Liver (tissue), 9 donors: ENCODE data around the gene ST14. TPM values are rescaled to one million over a fixed set of nuclear protein-coding genes. Genes with fewer than 3 reads are reported as not detected.

Experiments used
- DNase-seq: peaks from one replicate; pipeline ENCODE4 v3.0.0-alpha.2; 2017; ENCODE audit warnings: low spot score
- H3K27ac ChIP-seq, 2 donors: one replicate each; pipeline ENCODE4 v1.7.0; 2013; ENCODE audit warnings: inconsistent platforms in 2 of 2, low read length in 2 of 2, control low read depth in 1 of 2, low read depth in 1 of 2, mild to moderate bottlenecking in 1 of 2
- H3K27me3 ChIP-seq, 4 donors: one replicate each; pipeline versions ENCODE4 v1.6.1 to v1.7.0; 2013; ENCODE audit warnings: low read length in 3 of 4, inconsistent platforms in 1 of 4, mild to moderate bottlenecking in 1 of 4, moderate library complexity in 1 of 4; ENCODE audit not compliant: control insufficient read depth in 4 of 4, insufficient read depth in 4 of 4
- H3K36me3 ChIP-seq, 4 donors: one replicate each; pipeline versions ENCODE4 v1.6.1 to v1.7.0; 2013; ENCODE audit warnings: low read length in 3 of 4, mild to moderate bottlenecking in 3 of 4, low read depth in 1 of 4, moderate library complexity in 1 of 4; ENCODE audit not compliant: control insufficient read depth in 4 of 4, insufficient read depth in 3 of 4
- H3K4me1 ChIP-seq, 4 donors: one replicate each; pipeline versions ENCODE4 v1.6.1 to v1.7.0; 2013; ENCODE audit warnings: low read length in 3 of 4, mild to moderate bottlenecking in 3 of 4, moderate library complexity in 1 of 4; ENCODE audit not compliant: control insufficient read depth in 4 of 4, insufficient read depth in 4 of 4
- H3K4me3 ChIP-seq, 3 donors: one replicate each; pipeline versions ENCODE4 v1.6.1 to v1.7.0; 2013; ENCODE audit warnings: low read length in 3 of 3, control low read depth in 1 of 3, low read depth in 1 of 3, mild to moderate bottlenecking in 1 of 3
- H3K9ac ChIP-seq, 2 donors: one replicate each; pipeline ENCODE4 v1.7.0; 2013; ENCODE audit warnings: low read length in 2 of 2, mild to moderate bottlenecking in 2 of 2, moderate library complexity in 2 of 2, control low read depth in 1 of 2, low read depth in 1 of 2
- H3K9me3 ChIP-seq, 4 donors: one replicate each; pipeline versions ENCODE4 v1.6.1 to v1.7.0; 2013; ENCODE audit warnings: low read length in 3 of 4; ENCODE audit not compliant: control insufficient read depth in 4 of 4
- ATF3 ChIP-seq: IDR thresholded peaks from 2 replicates; pipeline ENCODE4 v1.6.1; 2016; ENCODE audit warnings: antibody characterized with exemption
- FOXA2 ChIP-seq: IDR thresholded peaks from 2 replicates; pipeline ENCODE4 v1.6.1; 2016; ENCODE audit warnings: antibody characterized with exemption
- GABPA ChIP-seq, 2 donors: IDR thresholded peaks in 1 of 2; conservative IDR thresholded peaks in 1 of 2; 2 replicates each; pipeline ENCODE4 v1.6.1; 2016; ENCODE audit warnings: antibody characterized with exemption in 2 of 2, mild to moderate bottlenecking in 1 of 2, moderate library complexity in 1 of 2
- HNF4G ChIP-seq: IDR thresholded peaks from 2 replicates; pipeline ENCODE4 v1.6.1; 2016; ENCODE audit warnings: antibody characterized with exemption
- JUND ChIP-seq, 2 donors: IDR thresholded peaks; 2 replicates each; pipeline ENCODE4 v1.6.1; 2016; ENCODE audit warnings: antibody characterized with exemption in 2 of 2
- MAX ChIP-seq: IDR thresholded peaks from 2 replicates; pipeline ENCODE4 v1.6.1; 2016; ENCODE audit warnings: antibody characterized with exemption
- NR2F2 ChIP-seq: IDR thresholded peaks from 2 replicates; pipeline ENCODE4 v1.6.1; 2016; ENCODE audit warnings: antibody characterized with exemption
- RXRA ChIP-seq, 2 donors: IDR thresholded peaks; 2 replicates each; pipeline ENCODE4 v1.6.1; 2017 to 2018; ENCODE audit warnings: antibody characterized with exemption in 2 of 2, mild to moderate bottlenecking in 1 of 2
- TAF1 ChIP-seq: conservative IDR thresholded peaks from 2 replicates; pipeline ENCODE4 v1.6.1; 2016; ENCODE audit warnings: antibody characterized with exemption, mild to moderate bottlenecking
- YY1 ChIP-seq: IDR thresholded peaks from 2 replicates; pipeline ENCODE4 v1.6.1; 2016; ENCODE audit warnings: antibody characterized with exemption, mild to moderate bottlenecking
- WGBS: extraction: QIAGEN DNeasy Blood & Tissue Kit; methylation state at CpG from one replicate; pipeline ENCODE4 v1.1.7; 2013; 5-methylcytosine and 5-hydroxymethylcytosine counted together
- polyA plus RNA-seq, 2 donors: library from polyadenylated mRNA; stranded (reverse) in 1 of 2; unstranded in 1 of 2; fragments of 200-250 nt in 1 of 2; fragments of >200 nt in 1 of 2; fragmentation: Nextera tagmentation in 1 of 2; extraction: Ambion mirVana in 1 of 2; gene quantifications; one replicate each; pipeline versions ENCODE4 v1.2.1 to v1.2.3, GENCODE V29; 2013 to 2015
- total RNA-seq, 2 donors: library from RNA; depleted of rRNA; stranded (reverse); fragments of >200 nt; gene quantifications; one replicate each; pipeline ENCODE4 v1.2.3, GENCODE V29; 2014
- TF ChIP-seq, protein P1 (sequence below): IDR thresholded peaks from 2 replicates; pipeline ENCODE4 v1.6.1; 2016; ENCODE audit warnings: antibody characterized with exemption, mild to moderate bottlenecking
- TF ChIP-seq, protein P2 (sequence below): IDR thresholded peaks from 2 replicates; pipeline ENCODE4 v1.6.1; 2016; ENCODE audit warnings: antibody characterized with exemption
- donor health status: healthy.
- donor health status: healthy.
- donor health status: healthy.
- donor health status: healthy.
- donor health status: healthy.

ST14 gene
- total and polyA plus RNA-seq, 4 donors = 2.8 to 5.9 (median 4.5) TPM

DNA sequence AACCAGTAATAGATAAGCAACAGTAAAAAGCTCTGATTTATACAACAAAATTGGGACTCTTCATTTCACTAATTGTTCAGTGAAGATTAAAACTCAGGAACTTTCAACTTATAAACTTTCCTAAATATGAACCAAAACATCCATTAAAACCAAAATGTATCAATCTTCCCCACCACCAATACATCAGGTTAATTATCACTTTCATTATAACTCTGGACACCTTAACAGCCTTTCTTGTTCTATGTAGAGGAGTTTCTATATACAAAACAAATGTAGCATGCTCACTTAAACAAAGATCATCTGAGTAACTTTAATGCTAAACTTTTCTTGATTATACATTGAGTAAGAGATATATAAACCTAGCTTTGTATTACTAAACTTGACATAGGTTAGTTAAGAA is 74.7 kb downstream of the ST14 start (continued):
- TF ChIP-seq, protein P1, sequence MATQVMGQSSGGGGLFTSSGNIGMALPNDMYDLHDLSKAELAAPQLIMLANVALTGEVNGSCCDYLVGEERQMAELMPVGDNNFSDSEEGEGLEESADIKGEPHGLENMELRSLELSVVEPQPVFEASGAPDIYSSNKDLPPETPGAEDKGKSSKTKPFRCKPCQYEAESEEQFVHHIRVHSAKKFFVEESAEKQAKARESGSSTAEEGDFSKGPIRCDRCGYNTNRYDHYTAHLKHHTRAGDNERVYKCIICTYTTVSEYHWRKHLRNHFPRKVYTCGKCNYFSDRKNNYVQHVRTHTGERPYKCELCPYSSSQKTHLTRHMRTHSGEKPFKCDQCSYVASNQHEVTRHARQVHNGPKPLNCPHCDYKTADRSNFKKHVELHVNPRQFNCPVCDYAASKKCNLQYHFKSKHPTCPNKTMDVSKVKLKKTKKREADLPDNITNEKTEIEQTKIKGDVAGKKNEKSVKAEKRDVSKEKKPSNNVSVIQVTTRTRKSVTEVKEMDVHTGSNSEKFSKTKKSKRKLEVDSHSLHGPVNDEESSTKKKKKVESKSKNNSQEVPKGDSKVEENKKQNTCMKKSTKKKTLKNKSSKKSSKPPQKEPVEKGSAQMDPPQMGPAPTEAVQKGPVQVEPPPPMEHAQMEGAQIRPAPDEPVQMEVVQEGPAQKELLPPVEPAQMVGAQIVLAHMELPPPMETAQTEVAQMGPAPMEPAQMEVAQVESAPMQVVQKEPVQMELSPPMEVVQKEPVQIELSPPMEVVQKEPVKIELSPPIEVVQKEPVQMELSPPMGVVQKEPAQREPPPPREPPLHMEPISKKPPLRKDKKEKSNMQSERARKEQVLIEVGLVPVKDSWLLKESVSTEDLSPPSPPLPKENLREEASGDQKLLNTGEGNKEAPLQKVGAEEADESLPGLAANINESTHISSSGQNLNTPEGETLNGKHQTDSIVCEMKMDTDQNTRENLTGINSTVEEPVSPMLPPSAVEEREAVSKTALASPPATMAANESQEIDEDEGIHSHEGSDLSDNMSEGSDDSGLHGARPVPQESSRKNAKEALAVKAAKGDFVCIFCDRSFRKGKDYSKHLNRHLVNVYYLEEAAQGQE = no peak
- TF ChIP-seq GABPA (IDR thresholded peaks at IDR 0.05 in 1 of 2, conservative IDR thresholded peaks at IDR 0.05 in 1 of 2) = no peak
- TF ChIP-seq TAF1 = no peak
- TF ChIP-seq NR2F2 = no peak
- no peak for TF ChIP-seq YY1
- TF ChIP-seq FOXA2 = no peak
- no peak for TF ChIP-seq HNF4G

GRCh38 chr11:130237282-130238006 is 77.9 kb downstream of the ST14 start:
- peaks cover 2 to 27% (median 9%) of the 10 kb centered on the region in 4 donors for H3K36me3 ChIP-seq

DNA sequence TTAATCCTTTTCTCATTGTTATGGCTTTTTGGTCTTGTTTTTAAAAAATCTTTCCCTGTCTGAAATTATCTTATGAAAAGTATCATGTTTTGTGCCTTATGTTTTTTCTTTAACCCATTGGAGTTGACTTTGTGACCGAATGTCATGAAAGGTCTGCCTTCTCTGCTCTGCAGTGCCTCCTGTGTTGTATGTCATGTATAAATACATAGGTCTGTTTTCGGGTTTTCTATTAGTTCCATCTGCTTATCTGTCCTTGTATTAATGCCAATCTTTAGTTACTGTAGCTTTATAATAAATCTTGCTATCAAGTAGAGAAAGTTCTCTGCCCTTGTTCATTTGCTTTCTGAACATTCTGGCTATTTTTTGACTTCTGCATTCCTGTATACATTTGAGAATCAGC is 82.1 kb downstream of the ST14 start:
- Histone ChIP-seq H3K9ac (no peak overlapping the region), H3K4me3 (no peak overlapping the region), H3K9me3 (no peaks in the 10 kb centered on the region), H3K4me1 (peaks cover 0 to 22% (median 16%) of the 10 kb centered on the region in 4 donors), H3K27me3 (no peaks in the 10 kb centered on the region), H3K36me3 (peaks cover 0 to 15% (median 6%) of the 10 kb centered on the region in 4 donors), H3K27ac (no peak overlapping the region)
- TF ChIP-seq, protein P1 = no peak
- no peak for DNase-seq
- WGBS = 93% methylated on average over 2 of the region's 2 CpGs

More at GRCh38 chr11:130237282-130238006, 77.9 kb downstream of the ST14 start:
- 95% methylated on average over 6 of the region's 6 CpGs for WGBS
- Histone ChIP-seq H3K9me3 (no peaks in the 10 kb centered on the region), H3K9ac (no peak overlapping the region), H3K27me3 (no peaks in the 10 kb centered on the region), H3K4me1 (peaks cover 0 to 10% (median 4%) of the 10 kb centered on the region in 4 donors), H3K4me3 (no peak overlapping the region), H3K27ac (no peak overlapping the region)
- no peak for DNase-seq
- no peak for TF ChIP-seq MAX
- no peak for TF ChIP-seq JUND (IDR thresholded peaks at IDR 0.05)
- TF ChIP-seq RXRA (IDR thresholded peaks at IDR 0.05) = no peak
- TF ChIP-seq, protein P2, sequence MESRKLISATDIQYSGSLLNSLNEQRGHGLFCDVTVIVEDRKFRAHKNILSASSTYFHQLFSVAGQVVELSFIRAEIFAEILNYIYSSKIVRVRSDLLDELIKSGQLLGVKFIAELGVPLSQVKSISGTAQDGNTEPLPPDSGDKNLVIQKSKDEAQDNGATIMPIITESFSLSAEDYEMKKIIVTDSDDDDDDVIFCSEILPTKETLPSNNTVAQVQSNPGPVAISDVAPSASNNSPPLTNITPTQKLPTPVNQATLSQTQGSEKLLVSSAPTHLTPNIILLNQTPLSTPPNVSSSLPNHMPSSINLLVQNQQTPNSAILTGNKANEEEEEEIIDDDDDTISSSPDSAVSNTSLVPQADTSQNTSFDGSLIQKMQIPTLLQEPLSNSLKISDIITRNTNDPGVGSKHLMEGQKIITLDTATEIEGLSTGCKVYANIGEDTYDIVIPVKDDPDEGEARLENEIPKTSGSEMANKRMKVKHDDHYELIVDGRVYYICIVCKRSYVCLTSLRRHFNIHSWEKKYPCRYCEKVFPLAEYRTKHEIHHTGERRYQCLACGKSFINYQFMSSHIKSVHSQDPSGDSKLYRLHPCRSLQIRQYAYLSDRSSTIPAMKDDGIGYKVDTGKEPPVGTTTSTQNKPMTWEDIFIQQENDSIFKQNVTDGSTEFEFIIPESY = no peak
- no peak for TF ChIP-seq NR2F2
- TF ChIP-seq YY1 = no peak
- no peak for TF ChIP-seq ATF3
- TF ChIP-seq GABPA (IDR thresholded peaks at IDR 0.05 in 1 of 2, conservative IDR thresholded peaks at IDR 0.05 in 1 of 2) = no peak
